A673 (cell line): ENCODE results near the gene ACTL8. TPM values are rescaled to one million over a fixed set of nuclear protein-coding genes. Genes with fewer than 3 reads are reported as not detected.

Source experiments
- BruUV-seq: library from RNA; stranded (reverse); fragments of 400-500 nt; replicated peaks from 2 replicates; lab custom pipeline; 2021; lab: Mats Ljungman, UMichigan
- CTCF ChIA-PET: fragments of 300-600 bp; sonication (Branson Sonifier 250); formaldehyde crosslinking; loops from one replicate; lab custom pipeline; 2022; ENCODE audit warnings: antibody characterized with exemption; lab: Charles Lee
- POLR2A ChIA-PET: fragments of 300-600 bp; sonication (Branson Sonifier 250); formaldehyde crosslinking; loops from one replicate; lab custom pipeline; 2022; ENCODE audit warnings: antibody characterized with exemption; ENCODE audit not compliant: low non-redundant PET; lab: Charles Lee
- DNase-seq: peaks from one replicate; pipeline ENCODE4 v3.0.0-alpha.2; 2015; ENCODE audit warnings: low spot score
- H3K27ac ChIP-seq: fragments of 200-600 bp; sonication (generic); 2 replicates; pipeline ENCODE4 v1.5.1; 2016; ENCODE audit warnings: mixed run types, low read depth, mild to moderate bottlenecking, mixed read lengths, antibody characterized with exemption, low read length; ENCODE audit not compliant: poor library complexity, severe bottlenecking
- H3K27me3 ChIP-seq: fragments of 200-600 bp; sonication (generic); replicated peaks from 2 replicates; pipeline ENCODE4 v1.6.1; 2017; ENCODE audit warnings: mixed run types, low read depth, mild to moderate bottlenecking, mixed read lengths, antibody characterized with exemption, low read length; ENCODE audit not compliant: insufficient read depth, poor library complexity
- H3K36me3 ChIP-seq: fragments of 200-600 bp; sonication (generic); 2 replicates; pipeline ENCODE4 v1.6.1; 2016; ENCODE audit warnings: mixed run types, mild to moderate bottlenecking, mixed read lengths, antibody characterized with exemption, low read length; ENCODE audit not compliant: insufficient read depth, poor library complexity, severe bottlenecking
- H3K4me1 ChIP-seq: fragments of 200-600 bp; sonication (generic); 2 replicates; pipeline ENCODE4 v1.6.1; 2017; ENCODE audit warnings: mixed run types, mild to moderate bottlenecking, mixed read lengths, antibody characterized with exemption, low read length; ENCODE audit not compliant: insufficient read depth, poor library complexity, severe bottlenecking
- H3K4me3 ChIP-seq: fragments of 200-600 bp; sonication (generic); 2 replicates; pipeline ENCODE4 v1.5.1; 2016; ENCODE audit warnings: low read depth, mixed run types, mild to moderate bottlenecking, mixed read lengths, low read length; ENCODE audit not compliant: poor library complexity, severe bottlenecking
- H3K9me3 ChIP-seq: fragments of 200-600 bp; sonication (generic); 2 replicates; pipeline ENCODE4 v1.6.1; 2016; ENCODE audit warnings: mixed run types, low read depth, mild to moderate bottlenecking, mixed read lengths, antibody characterized with exemption, low read length; ENCODE audit not compliant: poor library complexity, severe bottlenecking
- CTCF ChIP-seq: fragments of 300-800, 200-600 bp; sonication (generic); conservative IDR thresholded peaks from 2 replicates; pipeline ENCODE4 v1.5.1; 2017; ENCODE audit warnings: low read depth, mild to moderate bottlenecking, antibody characterized with exemption, low read length, moderate library complexity, mixed read lengths
- EZH2 ChIP-seq: fragments of 200-600 bp; sonication (generic); IDR thresholded peaks from 2 replicates; pipeline ENCODE4 v1.6.1; 2017; ENCODE audit warnings: borderline replicate concordance, low read depth, mild to moderate bottlenecking, mixed read lengths, antibody characterized with exemption, low read length; ENCODE audit not compliant: poor library complexity, severe bottlenecking
- intact Hi-C: fragments of 100-400 bp; cut with micrococcal nuclease; formaldehyde crosslinking; loops from one replicate; pipeline ENCODE4 v1.10.0; 2022; ENCODE audit not compliant: unreplicated experiment
- total RNA-seq: library from RNA; stranded (reverse); gene quantifications from 2 replicates; pipeline ENCODE4 v1.2.3, GENCODE V29; 2021

ACTL8 gene
- total RNA-seq, 1 experiment from 2014 or later, result 0.28 TPM

GRCh38 chr1:17791480-17791879, 36.3 kb downstream of the ACTL8 start:
- intact Hi-C loops, result no loop called here
- ChIA-PET POLR2A (no interaction called here), CTCF (interaction anchor here (0.7 kb wide), 1 partner anchor 443 kb away, joined by 7 read pairs; no protein-coding TSS in a partner anchor)
- Histone ChIP-seq H3K36me3 (no peaks in the 10 kb centered on the region), H3K9me3 (no peaks in the 10 kb centered on the region), H3K4me1 (peaks cover 17% of the 10 kb centered on the region), H3K4me3 (no peak overlapping the region), H3K27me3 (no peaks in the 10 kb centered on the region), H3K27ac (no peak overlapping the region)
- no TSS peak for BruUV-seq
- no peak for TF ChIP-seq EZH2
- no peak for TF ChIP-seq CTCF
- DNase-seq, result no peak

- BruUV-seq, result no TSS peak
- ChIA-PET POLR2A (no interaction called here), CTCF (no interaction called here)
- Histone ChIP-seq H3K36me3 (no peaks in the 10 kb centered on the region), H3K27ac (no peak overlapping the region), H3K9me3 (no peaks in the 10 kb centered on the region), H3K4me1 (peaks cover 17% of the 10 kb centered on the region), H3K4me3 (no peak overlapping the region), H3K27me3 (no peaks in the 10 kb centered on the region)
- intact Hi-C loops, result no loop called here
- TF ChIP-seq EZH2 (no peak), CTCF (no peak)
- DNase-seq, result no peak
Measured at GRCh38 chr1:17792421-17792820, 37.3 kb downstream of the ACTL8 start.

- no peaks in the 10 kb centered on the region for H3K27me3 ChIP-seq
- H3K4me3 ChIP-seq, result no peak overlapping the region
- peaks cover 17% of the 10 kb centered on the region for H3K4me1 ChIP-seq
- H3K27ac ChIP-seq, result peak overlapping the region; percentile 22
- no peaks in the 10 kb centered on the region for H3K36me3 ChIP-seq
- BruUV-seq, result no TSS peak
- POLR2A ChIA-PET, result no interaction called here
- no peak for DNase-seq
- CTCF ChIA-PET, result no interaction called here
- intact Hi-C loops, result no loop called here
- TF ChIP-seq EZH2 (no peak), CTCF (no peak)
- no peaks in the 10 kb centered on the region for H3K9me3 ChIP-seq
Measured at GRCh38 chr1:17795081-17795809, 40.1 kb downstream of the ACTL8 start.
